HG02943 (cell line): ENCODE measurements around the gene MRPL1.
A peak's percentile ranks its signal among the peaks of the same experiment; 100 is the strongest.

Experiments used
- ATAC-seq: cut with Tn5 transposase; IDR thresholded peaks from one replicate; pipeline ENCODE4 v1.9.1; 2021; ENCODE audit warnings: mild to moderate bottlenecking, low read depth, moderate library complexity; ENCODE audit not compliant: unreplicated experiment

Gene MRPL1

GRCh38 chr4:77862478-77863216 lies at the start of gene MRPL1:
MRPL1 (plus strand) TSS chr4:77862830; CDS start chr4:77862849, 19 bp downstream.
- ATAC-seq, result peak; percentile 87

- no peak for ATAC-seq
Observed at GRCh38 chr4:77815636-77816035, 47.0 kb upstream of the MRPL1 start.

GRCh38 chr4:77816546-77816945 lies 46.1 kb upstream of the MRPL1 start:
- ATAC-seq, result no peak

- no peak for ATAC-seq
Observed at GRCh38 chr4:77817304-77818072, 45.1 kb upstream of the MRPL1 start.

- no peak for ATAC-seq
Observed at GRCh38 chr4:77818073-77818601, 44.5 kb upstream of the MRPL1 start.

- no peak for ATAC-seq
Observed at GRCh38 chr4:77818602-77819403, 43.8 kb upstream of the MRPL1 start, which contains the start of gene CNOT6L. CNOT6L (minus strand) TSS chr4:77819368; CDS start chr4:77819308, 60 bp downstream.

- peak; percentile 17 for ATAC-seq
Observed at GRCh38 chr4:77819404-77819842, 43.2 kb upstream of the MRPL1 start.

- peak; percentile 80 for ATAC-seq
Observed at GRCh38 chr4:77819843-77820648, 42.6 kb upstream of the MRPL1 start.

- no peak for ATAC-seq
Observed at GRCh38 chr4:77820649-77821561, 41.7 kb upstream of the MRPL1 start.

GRCh38 chr4:77821775-77822174 lies 40.9 kb upstream of the MRPL1 start:
- ATAC-seq, result no peak

GRCh38 chr4:77826275-77826674 lies 36.4 kb upstream of the MRPL1 start:
- ATAC-seq, result no peak

- ATAC-seq, result peak; percentile 73
Observed at GRCh38 chr4:77827343-77827742, 35.3 kb upstream of the MRPL1 start.

GRCh38 chr4:77833126-77833724 lies 29.4 kb upstream of the MRPL1 start:
- ATAC-seq, result no peak

- no peak for ATAC-seq
Observed at GRCh38 chr4:77834403-77834802, 28.2 kb upstream of the MRPL1 start.

GRCh38 chr4:77843628-77844027 lies 19.0 kb upstream of the MRPL1 start:
- no peak for ATAC-seq

GRCh38 chr4:77844363-77844762 lies 18.3 kb upstream of the MRPL1 start:
- ATAC-seq, result no peak

- ATAC-seq, result no peak
Observed at GRCh38 chr4:77845400-77845799, 17.2 kb upstream of the MRPL1 start.

GRCh38 chr4:77845929-77846328 lies 16.7 kb upstream of the MRPL1 start:
- no peak for ATAC-seq
